Measurements from ENCODE around the gene SPRN. TPM values are rescaled to one million over a fixed set of nuclear protein-coding genes. Genes with fewer than 3 reads are reported as not detected.

Gene SPRN
- total RNA-seq, 1 donor from 2014 or later = not detected

DNA sequence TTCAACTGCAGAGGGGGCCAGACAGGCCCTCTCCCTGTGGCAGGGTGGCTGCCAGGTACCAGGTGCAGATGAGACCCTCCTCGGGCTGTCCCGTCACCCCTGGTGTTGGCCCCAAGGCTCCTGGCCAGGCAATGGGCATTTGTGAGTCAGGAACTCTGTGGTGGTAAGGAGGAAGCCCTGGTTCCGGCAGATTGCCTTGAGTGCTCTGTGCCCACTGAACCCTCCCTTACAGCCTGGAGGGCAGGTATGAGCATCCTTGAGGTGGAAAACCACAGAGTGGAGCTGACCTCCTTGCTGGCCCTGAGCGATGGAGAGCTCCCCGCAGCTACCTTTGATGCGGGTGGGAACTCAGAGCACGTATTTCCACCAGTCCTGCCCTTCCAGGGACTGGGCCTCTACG, 43.4 kb downstream of the SPRN start:
- DNase-seq (ENCODE audit: low read depth) = no peak
- H3K4me3 ChIP-seq (ENCODE audit: low read depth, low read length) = no peak overlapping the region
- H3K36me3 ChIP-seq (ENCODE audit: control insufficient read depth, insufficient read depth, low read length) = peaks cover 1% of the 10 kb centered on the region
- no peak for FAIRE-seq
- TF ChIP-seq, protein P1, sequence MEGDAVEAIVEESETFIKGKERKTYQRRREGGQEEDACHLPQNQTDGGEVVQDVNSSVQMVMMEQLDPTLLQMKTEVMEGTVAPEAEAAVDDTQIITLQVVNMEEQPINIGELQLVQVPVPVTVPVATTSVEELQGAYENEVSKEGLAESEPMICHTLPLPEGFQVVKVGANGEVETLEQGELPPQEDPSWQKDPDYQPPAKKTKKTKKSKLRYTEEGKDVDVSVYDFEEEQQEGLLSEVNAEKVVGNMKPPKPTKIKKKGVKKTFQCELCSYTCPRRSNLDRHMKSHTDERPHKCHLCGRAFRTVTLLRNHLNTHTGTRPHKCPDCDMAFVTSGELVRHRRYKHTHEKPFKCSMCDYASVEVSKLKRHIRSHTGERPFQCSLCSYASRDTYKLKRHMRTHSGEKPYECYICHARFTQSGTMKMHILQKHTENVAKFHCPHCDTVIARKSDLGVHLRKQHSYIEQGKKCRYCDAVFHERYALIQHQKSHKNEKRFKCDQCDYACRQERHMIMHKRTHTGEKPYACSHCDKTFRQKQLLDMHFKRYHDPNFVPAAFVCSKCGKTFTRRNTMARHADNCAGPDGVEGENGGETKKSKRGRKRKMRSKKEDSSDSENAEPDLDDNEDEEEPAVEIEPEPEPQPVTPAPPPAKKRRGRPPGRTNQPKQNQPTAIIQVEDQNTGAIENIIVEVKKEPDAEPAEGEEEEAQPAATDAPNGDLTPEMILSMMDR (IDR thresholded peaks at IDR 0.05; ENCODE audit: insufficient read depth, low read length, severe bottlenecking) = no peak
- no peaks in the 10 kb centered on the region for H3K27me3 ChIP-seq (ENCODE audit: control insufficient read depth, insufficient read depth, low read length)

DNA sequence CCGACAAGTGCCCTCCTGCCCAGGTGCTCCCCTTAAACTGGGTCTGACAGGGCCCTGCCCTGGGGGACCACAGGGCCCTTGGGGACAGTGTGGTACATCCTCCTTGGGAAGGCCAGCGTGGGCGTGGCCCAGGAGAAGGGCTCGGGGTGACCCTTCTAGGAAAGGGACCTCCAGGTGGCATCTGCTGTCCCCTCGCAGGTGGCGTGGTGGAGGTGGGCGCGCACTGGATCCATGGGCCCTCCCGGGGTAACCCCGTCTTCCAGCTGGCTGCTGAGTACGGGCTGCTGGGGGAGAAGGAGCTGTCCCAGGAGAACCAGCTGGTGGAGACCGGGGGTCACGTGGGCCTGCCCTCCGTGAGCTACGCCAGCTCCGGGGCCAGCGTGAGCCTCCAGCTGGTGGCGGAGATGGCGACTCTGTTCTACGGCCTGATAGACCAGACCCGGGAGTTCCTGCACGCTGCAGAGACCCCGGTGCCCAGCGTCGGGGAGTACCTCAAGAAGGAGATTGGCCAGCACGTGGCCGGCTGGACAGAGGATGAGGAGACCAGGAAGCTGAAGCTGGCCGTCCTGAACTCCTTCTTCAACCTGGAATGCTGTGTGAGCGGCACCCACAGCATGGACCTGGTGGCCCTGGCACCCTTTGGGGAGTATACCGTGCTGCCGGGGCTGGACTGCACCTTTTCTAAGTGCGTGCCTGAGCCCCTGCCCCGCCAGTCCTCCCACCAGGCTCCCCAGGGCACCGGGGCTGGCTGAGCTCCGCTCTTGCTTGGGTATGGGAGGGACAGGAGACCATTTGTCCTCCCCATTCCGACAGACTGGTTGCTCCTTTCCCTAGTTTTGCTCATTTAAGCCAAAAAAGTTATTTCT, 44.4 kb downstream of the SPRN start:
- H3K4me3 ChIP-seq (ENCODE audit: low read depth, low read length) = peak overlapping the region; percentile 44

DNA sequence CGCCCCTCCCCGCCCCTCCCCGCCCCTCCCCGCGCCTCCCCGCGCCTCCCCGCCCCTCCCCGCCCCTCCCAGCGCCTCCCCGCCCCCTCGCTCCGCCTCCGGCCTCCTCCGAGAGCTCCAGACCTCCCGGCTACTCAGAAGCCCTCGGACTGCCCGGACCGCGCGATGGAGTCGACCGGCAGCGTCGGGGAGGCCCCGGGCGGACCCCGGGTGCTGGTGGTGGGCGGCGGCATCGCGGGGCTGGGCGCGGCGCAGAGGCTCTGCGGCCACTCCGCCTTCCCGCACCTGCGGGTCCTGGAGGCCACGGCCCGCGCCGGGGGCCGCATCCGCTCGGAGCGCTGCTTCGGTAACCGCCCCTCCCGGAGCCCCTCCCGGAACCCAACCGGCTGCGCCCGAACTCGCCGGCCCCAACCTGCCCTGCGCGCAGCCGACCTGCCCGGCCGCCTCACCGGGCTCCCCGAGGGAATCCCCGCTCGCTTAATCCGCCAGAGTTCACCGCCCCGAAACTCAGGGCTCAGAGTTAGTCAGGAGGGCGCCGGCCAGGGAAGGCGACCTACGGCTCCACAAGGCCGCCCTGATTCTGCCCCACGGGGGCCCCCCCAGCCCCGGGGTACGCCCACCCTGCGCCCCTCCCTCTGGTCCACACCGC, 45.1 kb downstream of the SPRN start, which contains the start of gene PAOX:
Gene PAOX, plus strand, starts transcription at position 111 of the 649 bp plus-strand sequence. Its CDS starts 55 bp downstream, at position 166.
- FAIRE-seq = no peak

More for the DNA sequence above, 44.4 kb downstream of the SPRN start:
- TF ChIP-seq, protein P1 (IDR thresholded peaks at IDR 0.05; ENCODE audit: insufficient read depth, low read length, severe bottlenecking) = no peak
- FAIRE-seq (no peak), DNase-seq (ENCODE audit: low read depth) (no peak)
- H3K27me3 ChIP-seq (ENCODE audit: control insufficient read depth, insufficient read depth, low read length) = no peaks in the 10 kb centered on the region
- peaks cover 1% of the 10 kb centered on the region for H3K36me3 ChIP-seq (ENCODE audit: control insufficient read depth, insufficient read depth, low read length)

DNA sequence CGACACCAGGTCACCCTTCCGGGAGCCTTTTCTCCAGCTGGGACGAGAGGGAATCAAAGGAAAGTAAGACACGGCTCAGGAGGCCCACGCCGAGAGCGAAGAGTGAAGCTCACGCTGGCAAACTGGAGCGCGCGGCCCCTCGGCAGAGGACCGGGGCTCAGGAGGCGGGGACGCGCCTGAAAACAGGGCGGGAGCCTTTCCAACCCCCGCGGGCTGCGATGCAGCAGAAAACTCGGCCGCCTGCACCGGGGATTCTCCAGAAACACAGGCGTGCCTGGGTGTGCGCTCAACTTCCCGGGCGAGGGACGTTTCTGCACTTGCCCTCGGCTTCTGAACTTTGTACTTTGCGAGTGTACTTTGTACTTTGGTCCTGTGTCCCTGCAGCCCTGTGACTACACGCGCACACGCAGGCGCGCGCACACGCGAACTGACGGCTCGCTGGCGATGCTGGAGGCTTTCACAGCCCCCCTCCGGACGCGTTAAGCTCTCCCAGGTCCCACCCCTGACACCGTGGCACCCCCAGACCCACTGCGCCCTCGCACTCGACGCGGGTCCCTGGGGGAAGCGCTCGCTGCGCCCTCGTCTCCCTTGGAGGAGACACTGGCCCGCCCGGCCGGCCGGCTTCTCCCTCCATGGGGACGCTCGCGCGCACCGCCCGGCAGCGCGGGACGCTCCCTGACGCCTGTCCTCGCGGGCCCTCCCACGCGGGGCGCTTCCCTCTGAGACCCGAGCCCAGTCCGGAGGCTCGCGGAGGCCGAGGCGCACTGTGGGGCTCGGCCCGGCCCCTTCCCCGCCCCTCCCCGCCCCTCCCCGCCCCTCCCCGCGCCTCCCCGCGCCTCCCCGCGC, 46.0 kb downstream of the SPRN start:
- TF ChIP-seq, protein P1 (IDR thresholded peaks at IDR 0.05; ENCODE audit: insufficient read depth, low read length, severe bottlenecking) = no peak
- no peaks in the 10 kb centered on the region for H3K27me3 ChIP-seq (ENCODE audit: control insufficient read depth, insufficient read depth, low read length)
- peak overlapping the region; percentile 68 for H3K4me3 ChIP-seq (ENCODE audit: low read depth, low read length)
- no peak for FAIRE-seq
- H3K36me3 ChIP-seq (ENCODE audit: control insufficient read depth, insufficient read depth, low read length) = no peaks in the 10 kb centered on the region
- DNase-seq (ENCODE audit: low read depth) = peak; percentile 15

More for the DNA sequence above, 45.1 kb downstream of the SPRN start, which contains the start of gene PAOX:
- Histone ChIP-seq H3K4me3 (ENCODE audit: low read depth, low read length) (peak within 1 kb of the TSS; percentile 68), H3K36me3 (ENCODE audit: control insufficient read depth, insufficient read depth, low read length) (peaks cover 1% of the 10 kb centered on the region), H3K27me3 (ENCODE audit: control insufficient read depth, insufficient read depth, low read length) (no peaks in the 10 kb centered on the region)
- TF ChIP-seq, protein P1 (IDR thresholded peaks at IDR 0.05; ENCODE audit: insufficient read depth, low read length, severe bottlenecking) = no peak
- peak; percentile 55 for DNase-seq (ENCODE audit: low read depth)

DNA sequence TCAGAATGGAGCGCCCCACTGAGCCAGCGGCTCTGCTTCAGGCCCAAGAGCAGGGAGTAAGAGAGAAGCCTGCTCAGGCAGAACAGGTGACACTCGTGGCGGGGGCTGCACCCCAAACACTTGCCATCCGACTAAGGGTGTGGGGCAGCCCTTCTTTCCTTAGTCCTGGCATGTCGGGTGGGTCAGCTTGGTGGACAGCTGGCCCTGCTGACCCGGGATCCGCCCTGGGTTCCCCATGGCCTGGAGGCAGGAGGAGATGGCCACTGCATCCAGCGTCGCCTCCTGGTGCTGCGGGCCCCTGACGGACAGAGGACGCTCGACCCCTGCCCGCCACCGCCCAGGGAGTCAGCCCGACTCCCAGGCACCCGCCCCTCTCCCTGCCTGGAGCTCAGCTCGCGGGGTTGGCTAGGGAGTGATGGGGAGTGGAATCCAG, 46.6 kb downstream of the SPRN start:
- Histone ChIP-seq H3K36me3 (ENCODE audit: control insufficient read depth, insufficient read depth, low read length) (no peaks in the 10 kb centered on the region), H3K4me3 (ENCODE audit: low read depth, low read length) (peak overlapping the region; percentile 68), H3K27me3 (ENCODE audit: control insufficient read depth, insufficient read depth, low read length) (no peaks in the 10 kb centered on the region)
- no peak for DNase-seq (ENCODE audit: low read depth)
- no peak for FAIRE-seq
- TF ChIP-seq, protein P1 (IDR thresholded peaks at IDR 0.05; ENCODE audit: insufficient read depth, low read length, severe bottlenecking) = no peak
